HEK293T (cell line): ENCODE data around the gene SMIM41.

Experiments
- CTCF ChIA-PET: fragments of 350-600 bp; formaldehyde crosslinking; extraction: SDS; loops from one replicate; lab custom pipeline; 2021; ENCODE audit warnings: antibody characterized with exemption, inconsistent platforms; lab: Yijun Ruan, JAX
- POLR2A ChIA-PET: fragments of 350-600 bp; formaldehyde crosslinking; extraction: SDS; loops from one replicate; lab custom pipeline; 2020; ENCODE audit warnings: antibody characterized with exemption, inconsistent platforms; lab: Yijun Ruan, JAX
- DNase-seq: peaks from one replicate; pipeline ENCODE4 v3.0.0; 2012; ENCODE audit warnings: mixed read lengths; ENCODE audit errors: extremely low spot score
- ARNT ChIP-seq: fragments of 450-650 bp; IDR thresholded peaks from 2 replicates; pipeline ENCODE4 v1.6.1; 2017; ENCODE audit warnings: mild to moderate bottlenecking
- BHLHE40 ChIP-seq: fragments of 450-650 bp; IDR thresholded peaks from 2 replicates; pipeline ENCODE4 v1.6.1; 2016; ENCODE audit warnings: mild to moderate bottlenecking, moderate library complexity, borderline replicate concordance
- CTBP1 ChIP-seq: fragments of 450-650 bp; IDR thresholded peaks from 2 replicates; pipeline ENCODE4 v1.6.1; 2016; ENCODE audit warnings: borderline replicate concordance
- ELF4 ChIP-seq: fragments of 450-650 bp; IDR thresholded peaks from 2 replicates; pipeline ENCODE4 v1.6.1; 2017; ENCODE audit warnings: antibody characterized with exemption
- FOXA1 ChIP-seq: fragments of 450-650 bp; IDR thresholded peaks from 2 replicates; pipeline ENCODE4 v1.6.1; 2016; ENCODE audit warnings: mild to moderate bottlenecking
- FOXK2 ChIP-seq: fragments of 450-650 bp; IDR thresholded peaks from 2 replicates; pipeline ENCODE4 v1.6.1; 2016; ENCODE audit warnings: mild to moderate bottlenecking
- FOXM1 ChIP-seq: fragments of 450-650 bp; IDR thresholded peaks from 2 replicates; pipeline ENCODE4 v1.6.1; 2017; ENCODE audit warnings: mild to moderate bottlenecking, borderline replicate concordance
- HDGF ChIP-seq: fragments of 450-650 bp; IDR thresholded peaks from 2 replicates; pipeline ENCODE4 v1.6.1; 2017; ENCODE audit warnings: antibody characterized with exemption, borderline replicate concordance
- L3MBTL2 ChIP-seq: fragments of 450-650 bp; conservative IDR thresholded peaks from 2 replicates; pipeline ENCODE4 v1.6.1; 2016; ENCODE audit warnings: mild to moderate bottlenecking
- LEF1 ChIP-seq: fragments of 450-650 bp; IDR thresholded peaks from 2 replicates; pipeline ENCODE4 v1.6.1; 2017; ENCODE audit warnings: mild to moderate bottlenecking, borderline replicate concordance
- NFRKB ChIP-seq: fragments of 450-650 bp; IDR thresholded peaks from 2 replicates; pipeline ENCODE4 v1.6.1; 2016; ENCODE audit warnings: mild to moderate bottlenecking, moderate library complexity
- SP1 ChIP-seq: fragments of 450-650 bp; IDR thresholded peaks from 2 replicates; pipeline ENCODE4 v1.6.1; 2017
- SUZ12 ChIP-seq: fragments of 450-650 bp; IDR thresholded peaks from 2 replicates; pipeline ENCODE4 v1.6.1; 2016; ENCODE audit warnings: mild to moderate bottlenecking
- TARDBP ChIP-seq: fragments of 450-650 bp; IDR thresholded peaks from 2 replicates; pipeline ENCODE4 v1.6.1; 2016
- ZNF384 ChIP-seq: fragments of 450-650 bp; IDR thresholded peaks from 2 replicates; pipeline ENCODE4 v1.6.1; 2016
- TF ChIP-seq, protein P1 (sequence below): fragments of 450-650 bp; IDR thresholded peaks from 2 replicates; pipeline ENCODE4 v1.6.1; 2016

Gene SMIM41

GRCh38 chr12:52049688-52050087 lies 29.8 kb upstream of the SMIM41 start:
- DNase-seq: no peak
- ChIA-PET CTCF (no interaction called here), POLR2A (no interaction called here)
- TF ChIP-seq, protein P1, sequence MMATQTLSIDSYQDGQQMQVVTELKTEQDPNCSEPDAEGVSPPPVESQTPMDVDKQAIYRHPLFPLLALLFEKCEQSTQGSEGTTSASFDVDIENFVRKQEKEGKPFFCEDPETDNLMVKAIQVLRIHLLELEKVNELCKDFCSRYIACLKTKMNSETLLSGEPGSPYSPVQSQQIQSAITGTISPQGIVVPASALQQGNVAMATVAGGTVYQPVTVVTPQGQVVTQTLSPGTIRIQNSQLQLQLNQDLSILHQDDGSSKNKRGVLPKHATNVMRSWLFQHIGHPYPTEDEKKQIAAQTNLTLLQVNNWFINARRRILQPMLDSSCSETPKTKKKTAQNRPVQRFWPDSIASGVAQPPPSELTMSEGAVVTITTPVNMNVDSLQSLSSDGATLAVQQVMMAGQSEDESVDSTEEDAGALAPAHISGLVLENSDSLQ: no peak
- TF ChIP-seq HDGF: no peak
- TF ChIP-seq L3MBTL2: no peak
- no peak for TF ChIP-seq FOXM1
- TF ChIP-seq TARDBP: no peak
- TF ChIP-seq ZNF384: no peak
- TF ChIP-seq ELF4: no peak
- TF ChIP-seq ARNT: no peak
- no peak for TF ChIP-seq CTBP1
- TF ChIP-seq FOXK2: no peak
- no peak for TF ChIP-seq FOXA1
- no peak for TF ChIP-seq BHLHE40
- no peak for TF ChIP-seq SUZ12
- no peak for TF ChIP-seq LEF1
- TF ChIP-seq SP1: no peak
- TF ChIP-seq NFRKB: no peak

DNA sequence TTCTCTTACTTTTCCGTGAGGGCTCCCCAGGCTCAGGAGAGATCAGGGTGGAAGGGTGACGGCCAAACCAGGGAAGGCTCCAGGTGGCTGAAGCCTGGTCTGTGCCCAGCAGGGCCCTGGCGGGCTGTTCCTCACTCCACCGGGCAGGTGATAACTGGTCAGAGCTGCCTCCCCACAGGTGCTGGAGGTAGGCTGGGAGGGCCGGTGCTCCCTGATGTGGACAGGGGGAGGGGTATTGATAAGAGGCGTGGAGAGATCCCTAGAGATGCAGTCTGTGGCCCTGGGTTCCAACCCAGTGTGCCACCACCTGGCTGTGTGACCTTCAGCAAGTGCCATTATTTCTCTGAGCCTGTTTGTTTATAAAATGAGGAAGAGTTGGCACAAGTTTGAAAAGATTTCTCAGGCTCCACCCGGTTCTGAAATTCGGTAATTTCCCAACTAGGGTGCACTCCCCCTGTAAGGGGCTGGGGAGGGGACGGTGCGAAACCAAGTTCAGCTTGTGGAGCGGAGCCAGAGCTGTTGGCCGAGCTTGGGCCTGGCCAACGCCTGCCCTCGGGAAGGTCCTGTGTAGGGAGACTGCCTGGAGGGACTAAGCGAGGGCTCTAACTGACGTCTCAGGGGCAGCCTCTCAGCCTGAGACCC lies 29.3 kb upstream of the SMIM41 start:
- ChIA-PET CTCF (interaction anchor here (1.1 kb wide), 2 partner anchors 21 to 26 kb away, joined by 3 read pairs; no protein-coding TSS in a partner anchor), POLR2A (interaction anchor here (2.0 to 2.1 kb wide), 2 partner anchors 20 to 25 kb away, joined by 8 to 9 read pairs; partner anchors contain the start of gene ATG101)
- TF ChIP-seq ZNF384 (no peak), LEF1 (no peak), ELF4 (no peak), L3MBTL2 (no peak), SUZ12 (no peak), TARDBP (no peak), BHLHE40 (no peak)
- TF ChIP-seq, protein P1: no peak
- DNase-seq: no peak

DNA sequence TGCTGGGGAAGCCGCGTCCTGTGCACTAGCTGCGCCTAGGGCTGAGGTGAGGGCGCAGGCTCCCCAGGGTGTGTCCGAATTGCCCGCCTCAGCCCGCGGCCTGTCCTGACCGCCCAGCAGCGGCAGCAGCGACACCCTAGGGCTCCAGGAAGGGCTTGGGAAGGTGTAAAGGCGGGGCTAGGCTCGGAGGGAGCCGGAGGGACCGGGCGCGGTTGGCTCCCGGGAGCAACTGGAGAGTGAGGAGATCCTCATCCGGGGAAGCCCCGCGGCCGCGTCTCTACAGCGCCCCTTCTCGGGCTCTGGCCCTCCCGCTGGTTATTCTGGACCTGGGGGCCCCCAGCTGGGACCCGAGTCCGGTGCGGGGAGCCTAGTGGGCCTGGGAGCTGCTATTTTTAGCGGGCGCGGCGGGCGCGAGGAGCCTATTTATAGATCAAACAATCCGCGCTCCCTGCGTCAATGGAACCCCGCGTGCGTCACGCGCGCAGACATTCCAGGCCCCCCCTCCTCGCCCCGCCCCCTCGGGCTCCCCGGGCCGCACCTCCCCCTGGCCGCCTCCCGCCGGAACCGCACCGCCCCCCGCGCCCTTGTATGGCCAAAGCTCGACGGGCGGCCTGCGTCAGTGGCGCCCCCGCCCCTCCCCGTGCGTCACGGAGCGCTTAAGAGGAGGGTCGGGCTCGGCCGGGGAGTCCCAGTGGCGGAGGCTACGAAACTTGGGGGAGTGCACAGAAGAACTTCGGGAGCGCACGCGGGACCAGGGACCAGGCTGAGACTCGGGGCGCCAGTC lies 28.6 kb upstream of the SMIM41 start, which contains the start of gene NR4A1:
NR4A1 (plus strand) TSS at position 685 of the 784 bp plus-strand sequence. CDS start 2,887 bp downstream, outside the sequence.
- CTCF ChIA-PET: interaction anchor here (1.1 to 1.5 kb wide), 4 partner anchors 12 to 27 kb away, joined by 3 to 7 read pairs (median 4); no protein-coding TSS in a partner anchor
- POLR2A ChIA-PET: interaction anchor here (0.8 to 2.1 kb wide), 5 partner anchors 9 to 28 kb away, joined by 3 to 11 read pairs (median 8); partner anchors contain the start of gene ATG101
- TF ChIP-seq FOXK2 (no peak), ARNT (no peak), SP1 (no peak), FOXA1 (no peak), CTBP1 (no peak), BHLHE40 (no peak), ZNF384 (no peak), ELF4 (no peak), FOXM1 (no peak), HDGF (no peak), LEF1 (no peak), L3MBTL2 (no peak; the same call in 1 of the 2 replicates), TARDBP (no peak), NFRKB (no peak), SUZ12 (no peak)
- TF ChIP-seq, protein P1: no peak
- peak; percentile 87 for DNase-seq

- DNase-seq: no peak
- POLR2A ChIA-PET: no interaction called here
- TF ChIP-seq LEF1: no peak
- no peak for TF ChIP-seq BHLHE40
- TF ChIP-seq, protein P1: no peak
- TF ChIP-seq FOXK2: no peak
- TF ChIP-seq NFRKB: no peak
- no peak for TF ChIP-seq ZNF384
- TF ChIP-seq CTBP1: no peak
- TF ChIP-seq SP1: no peak
- CTCF ChIA-PET: interaction anchor here (1.2 to 1.5 kb wide), 2 partner anchors 14 to 27 kb away, joined by 5 to 7 read pairs; no protein-coding TSS in a partner anchor
Measured at GRCh38 chr12:52052468-52053186, 26.9 kb upstream of the SMIM41 start.
